Endothelial cell of umbilical vein (primary cell): ENCODE results near the gene ADCY5. TPM values are rescaled to one million over a fixed set of nuclear protein-coding genes. Genes with fewer than 3 reads are reported as not detected.

ENCODE experiments used
- BruUV-seq: library from RNA; stranded (reverse); fragments of 400-500 nt; replicated peaks from 2 replicates; lab custom pipeline; 2021; lab: Mats Ljungman, UMichigan
- CTCF ChIA-PET: fragments of 300-600, 350-600 bp; sonication (Branson Sonifier 250); formaldehyde crosslinking; loops from one replicate; lab custom pipeline; 2021; ENCODE audit warnings: antibody characterized with exemption, inconsistent platforms; lab: Charles Lee
- POLR2A ChIA-PET: fragments of 300-600, 350-600 bp; sonication (Branson Sonifier 250); formaldehyde crosslinking; loops from one replicate; lab custom pipeline; 2021; ENCODE audit warnings: antibody characterized with exemption, inconsistent platforms; lab: Charles Lee
- DNase-seq: peaks from one replicate; pipeline ENCODE4 v3.0.0-alpha.2; 2011; ENCODE audit warnings: low read depth, low spot score
- FAIRE-seq: peaks from 2 replicates; lab custom pipeline; 2011; peaks lifted over from hg19 to GRCh38; lab: Jason Lieb, UNC
- H2AFZ ChIP-seq: 2 replicates; pipeline ENCODE4 v1.6.0; 2012; ENCODE audit warnings: low read depth, low read length, control low read depth, inconsistent platforms
- H3K27ac ChIP-seq: 2 replicates; pipeline ENCODE4 v1.5.1; 2011; ENCODE audit warnings: low read depth, mild to moderate bottlenecking, control low read depth, low read length, moderate library complexity; ENCODE audit not compliant: insufficient read depth
- H3K27me3 ChIP-seq, 2 experiments: 2 replicates each; pipeline versions ENCODE4 v1.6.0 to v1.6.1; 2011; ENCODE audit warnings: low read length in 2 of 2, mixed read lengths in 1 of 2; ENCODE audit not compliant: control insufficient read depth in 2 of 2, insufficient read depth in 2 of 2
- H3K36me3 ChIP-seq, 2 experiments: 2 replicates in 1 of 2; 3 replicates in 1 of 2; pipeline ENCODE4 v1.5.1; 2011; ENCODE audit warnings: low read length in 2 of 2, mild to moderate bottlenecking in 1 of 2, moderate library complexity in 1 of 2; ENCODE audit not compliant: control insufficient read depth in 2 of 2, insufficient read depth in 2 of 2; ENCODE audit errors: extremely low read depth in 1 of 2
- H3K4me1 ChIP-seq: 3 replicates; pipeline ENCODE4 v1.5.1; 2011; ENCODE audit warnings: mild to moderate bottlenecking, low read length; ENCODE audit not compliant: control insufficient read depth, insufficient read depth; ENCODE audit errors: extremely low read depth
- H3K4me2 ChIP-seq: 2 replicates; pipeline ENCODE4 v1.6.1; 2011; ENCODE audit warnings: low read length, control low read depth, mixed read lengths; ENCODE audit not compliant: insufficient read depth
- H3K4me3 ChIP-seq, 3 experiments: fragments of 200-600 bp in 1 of 3; sonication (generic), shearing (Covaris generic) in 1 of 3; replicated peaks in 1 of 3; 2 replicates each; pipeline ENCODE4 v1.5.1; 2011 to 2016; ENCODE audit warnings: control low read depth in 3 of 3, low read length in 3 of 3, mild to moderate bottlenecking in 2 of 3, inconsistent platforms in 1 of 3, low read depth in 1 of 3, moderate library complexity in 1 of 3; ENCODE audit not compliant: insufficient read depth in 1 of 3
- H3K79me2 ChIP-seq: 2 replicates; pipeline ENCODE4 v1.6.0; 2012; ENCODE audit warnings: low read length, inconsistent platforms; ENCODE audit not compliant: control insufficient read depth, insufficient read depth
- H3K9ac ChIP-seq: replicated peaks from 2 replicates; pipeline ENCODE3; 2011; ENCODE audit warnings: low read length, control low read depth; ENCODE audit not compliant: insufficient read depth; ENCODE audit errors: extremely low read depth
- H3K9me1 ChIP-seq: replicated peaks from 3 replicates; pipeline ENCODE4 v1.6.0; 2011; ENCODE audit warnings: mild to moderate bottlenecking, low read length; ENCODE audit not compliant: control insufficient read depth, insufficient read depth; ENCODE audit errors: extremely low read depth
- H3K9me3 ChIP-seq: replicated peaks from 2 replicates; pipeline ENCODE4 v1.5.1; 2012; ENCODE audit warnings: low read length, inconsistent platforms; ENCODE audit not compliant: control insufficient read depth, insufficient read depth
- H4K20me1 ChIP-seq: replicated peaks from 2 replicates; pipeline ENCODE3; 2011; ENCODE audit warnings: mild to moderate bottlenecking, low read length; ENCODE audit not compliant: control insufficient read depth, insufficient read depth; ENCODE audit errors: extremely low read depth
- CTCF ChIP-seq, 2 donors: IDR thresholded peaks; 1 replicate in 1 of 2; 2 replicates in 1 of 2; pipeline ENCODE4 v1.5.1; 2011; ENCODE audit warnings: low read length in 2 of 2, mild to moderate bottlenecking in 2 of 2, moderate library complexity in 2 of 2, control low read depth in 1 of 2, inconsistent platforms in 1 of 2, low read depth in 1 of 2; ENCODE audit not compliant: insufficient read depth in 1 of 2; ENCODE audit errors: extremely low read depth in 1 of 2
- GATA2 ChIP-seq: IDR thresholded peaks from 2 replicates; pipeline ENCODE4 v1.7.0; 2011; ENCODE audit warnings: low read depth, mild to moderate bottlenecking, moderate library complexity, mixed read lengths, low read length; ENCODE audit not compliant: insufficient read length, insufficient read depth
- JUN ChIP-seq: IDR thresholded peaks from 2 replicates; pipeline ENCODE4 v1.6.1; 2011; ENCODE audit warnings: borderline replicate concordance, low read depth; ENCODE audit not compliant: insufficient read length, insufficient read depth
- MYC ChIP-seq: IDR thresholded peaks from one replicate; pipeline ENCODE4 v1.6.1; 2011; ENCODE audit warnings: mild to moderate bottlenecking, low read depth, low read length
- dilution Hi-C: fragments of 300-500 bp; cut with MboI; formaldehyde crosslinking; loops from one replicate; pipeline ENCODE4 v1.15.0; 2019; ENCODE audit warnings: low sequenced_read_pairs; ENCODE audit not compliant: extremely low pct_ligation_motif_present
- intact Hi-C: fragments of 100-400 bp; cut with micrococcal nuclease; formaldehyde crosslinking; loops from one replicate; pipeline ENCODE4 v1.10.0; 2022
- polyA plus RNA-seq, 4 experiments: library from polyadenylated mRNA; depleted of rRNA in 3 of 4; stranded (reverse) in 3 of 4; unstranded in 1 of 4; fragments of >200 nt; gene quantifications; 2 replicates each; pipeline versions ENCODE4 v1.2.1 to v1.2.3, GENCODE V29; 2011 to 2012; ENCODE audit warnings: missing spikeins in 1 of 4
- total RNA-seq: library from RNA; stranded (reverse); gene quantifications from 2 replicates; pipeline ENCODE4 v1.2.3, GENCODE V29; 2021
- TF ChIP-seq, protein P1 (sequence below): IDR thresholded peaks from 2 replicates; pipeline ENCODE4 v1.6.1; 2011; ENCODE audit not compliant: insufficient read depth, insufficient read length

The ADCY5 gene
- total and polyA plus RNA-seq, 2 donors (not counting 3 experiments of a cell fraction or from before 2014, with no cell fraction given): 0.01 TPM; not detected in 1

DNA sequence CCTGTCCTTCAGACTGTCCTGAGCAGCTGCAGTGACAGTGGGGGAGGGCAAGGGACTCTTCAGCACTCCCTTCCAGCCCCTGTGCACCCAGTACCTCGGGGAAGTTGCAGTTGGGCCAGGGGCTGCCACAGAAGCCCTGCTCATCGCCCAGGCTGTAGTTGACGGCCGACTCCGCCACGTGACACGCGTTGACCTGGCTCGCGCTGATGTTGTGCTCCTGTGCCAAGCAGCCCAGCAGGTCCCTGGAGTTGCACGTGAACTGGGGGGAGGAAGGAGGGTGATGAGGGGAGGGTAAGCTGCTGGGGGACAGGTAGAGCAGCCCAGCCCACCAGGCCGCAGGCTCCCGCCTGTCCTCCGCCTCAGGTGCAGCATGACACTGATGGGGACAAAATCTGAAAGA, 145.9 kb downstream of the ADCY5 start:
- no peak overlapping the region for H3K4me3 ChIP-seq
- H3K4me1 ChIP-seq: no peaks in the 10 kb centered on the region
- H4K20me1 ChIP-seq: no peaks in the 10 kb centered on the region
- dilution Hi-C loops: no loop called here
- FAIRE-seq: no peak
- intact Hi-C loops: no loop called here
- H2AFZ ChIP-seq: no peak overlapping the region
- TF ChIP-seq MYC (no peak), CTCF (IDR thresholded peaks at IDR 0.05; ENCODE audit: extremely low read depth in 1 of 2, insufficient read depth in 1 of 2, low read depth in 1 of 2, low read length in 2 of 2) (no peak), JUN (no peak), GATA2 (no peak)
- TF ChIP-seq, protein P1, sequence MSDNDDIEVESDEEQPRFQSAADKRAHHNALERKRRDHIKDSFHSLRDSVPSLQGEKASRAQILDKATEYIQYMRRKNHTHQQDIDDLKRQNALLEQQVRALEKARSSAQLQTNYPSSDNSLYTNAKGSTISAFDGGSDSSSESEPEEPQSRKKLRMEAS: no peak
- no peak for DNase-seq
- H3K9me3 ChIP-seq: no peaks in the 10 kb centered on the region
- no peaks in the 10 kb centered on the region for H3K9me1 ChIP-seq
- no peaks in the 10 kb centered on the region for H3K27me3 ChIP-seq
- H3K4me2 ChIP-seq: no peak overlapping the region
- CTCF ChIA-PET: interaction anchor here (1.4 to 1.6 kb wide), 2 partner anchors 17 to 27 kb away, joined by 3 to 4 read pairs; no protein-coding TSS in a partner anchor
- no peak overlapping the region for H3K9ac ChIP-seq
- no TSS peak for BruUV-seq
- no peaks in the 10 kb centered on the region for H3K79me2 ChIP-seq
- POLR2A ChIA-PET: no interaction called here
- H3K27ac ChIP-seq: no peak overlapping the region
- no peaks in the 10 kb centered on the region for H3K36me3 ChIP-seq
